ENCODE data around the gene TAS2R14.

DNA sequence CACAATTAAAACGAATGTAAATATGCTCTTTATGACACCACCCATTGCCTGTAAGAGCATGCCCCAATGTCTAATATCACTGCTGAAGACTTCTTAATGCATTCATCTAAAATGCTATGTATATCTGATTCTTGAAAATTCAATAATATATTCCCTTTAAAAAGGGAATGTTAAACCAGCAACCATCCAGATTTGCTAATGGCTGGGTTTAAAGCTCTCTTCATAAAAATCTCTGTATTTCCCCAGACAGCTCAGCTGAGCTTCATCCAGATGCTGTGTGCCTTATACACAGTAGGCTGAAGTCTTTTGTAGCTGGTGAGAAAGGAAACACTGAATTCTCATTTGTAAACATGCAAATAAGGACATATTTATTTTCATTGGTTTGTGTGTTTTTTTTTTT is at the start of gene TAS2R14:
- TF ChIP-seq CTCF (IDR thresholded peaks at IDR 0.05): no peak
- no peak for TF ChIP-seq KAT7 (CRISPR knock-in tag; IDR thresholded peaks at IDR 0.05; ENCODE audit: borderline replicate concordance)
- TF ChIP-seq ATF2 (CRISPR knock-in tag; IDR thresholded peaks at IDR 0.05; ENCODE audit: borderline replicate concordance, low read depth): no peak
- TF ChIP-seq, protein P1, sequence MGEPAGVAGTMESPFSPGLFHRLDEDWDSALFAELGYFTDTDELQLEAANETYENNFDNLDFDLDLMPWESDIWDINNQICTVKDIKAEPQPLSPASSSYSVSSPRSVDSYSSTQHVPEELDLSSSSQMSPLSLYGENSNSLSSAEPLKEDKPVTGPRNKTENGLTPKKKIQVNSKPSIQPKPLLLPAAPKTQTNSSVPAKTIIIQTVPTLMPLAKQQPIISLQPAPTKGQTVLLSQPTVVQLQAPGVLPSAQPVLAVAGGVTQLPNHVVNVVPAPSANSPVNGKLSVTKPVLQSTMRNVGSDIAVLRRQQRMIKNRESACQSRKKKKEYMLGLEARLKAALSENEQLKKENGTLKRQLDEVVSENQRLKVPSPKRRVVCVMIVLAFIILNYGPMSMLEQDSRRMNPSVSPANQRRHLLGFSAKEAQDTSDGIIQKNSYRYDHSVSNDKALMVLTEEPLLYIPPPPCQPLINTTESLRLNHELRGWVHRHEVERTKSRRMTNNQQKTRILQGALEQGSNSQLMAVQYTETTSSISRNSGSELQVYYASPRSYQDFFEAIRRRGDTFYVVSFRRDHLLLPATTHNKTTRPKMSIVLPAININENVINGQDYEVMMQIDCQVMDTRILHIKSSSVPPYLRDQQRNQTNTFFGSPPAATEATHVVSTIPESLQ (CRISPR knock-in tag; IDR thresholded peaks at IDR 0.05): no peak
- TF ChIP-seq TCF7 (CRISPR knock-in tag; IDR thresholded peaks at IDR 0.05; ENCODE audit: low read depth): no peak
- no peak for TF ChIP-seq ESRRA (CRISPR knock-in tag; IDR thresholded peaks at IDR 0.05; ENCODE audit: borderline replicate concordance)
- TF ChIP-seq GABPB1 (CRISPR knock-in tag; IDR thresholded peaks at IDR 0.05): no peak

Measured in WTC11 (cell line).